Measurements from ENCODE around the gene TLK2.

Gene TLK2

DNA sequence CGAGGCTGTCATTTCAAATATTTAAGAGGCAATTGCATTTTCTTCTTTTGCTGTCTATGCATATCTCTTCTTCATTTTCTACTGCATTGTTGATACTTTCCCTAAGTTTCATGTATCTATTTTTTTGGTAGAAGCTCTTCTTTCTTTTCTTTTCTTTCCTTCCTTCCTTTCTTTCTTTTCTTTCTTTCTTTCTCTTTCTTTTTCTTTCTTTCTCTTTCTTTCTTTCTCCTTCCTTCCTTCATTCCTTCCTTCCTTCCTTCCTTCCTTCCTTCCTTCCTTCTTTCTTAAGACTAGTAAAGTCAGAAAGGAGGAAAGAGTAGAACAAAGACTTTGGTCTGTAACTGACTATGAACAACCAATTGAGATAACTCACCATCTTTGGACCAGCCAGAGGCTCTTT lies 182.7 kb downstream of the TLK2 start:
- no peak for DNase-seq (ENCODE audit: low read depth)
- no peak overlapping the region for H3K4me3 ChIP-seq (ENCODE audit: control insufficient read depth, low read depth, low read length)
- TF ChIP-seq, protein P1, sequence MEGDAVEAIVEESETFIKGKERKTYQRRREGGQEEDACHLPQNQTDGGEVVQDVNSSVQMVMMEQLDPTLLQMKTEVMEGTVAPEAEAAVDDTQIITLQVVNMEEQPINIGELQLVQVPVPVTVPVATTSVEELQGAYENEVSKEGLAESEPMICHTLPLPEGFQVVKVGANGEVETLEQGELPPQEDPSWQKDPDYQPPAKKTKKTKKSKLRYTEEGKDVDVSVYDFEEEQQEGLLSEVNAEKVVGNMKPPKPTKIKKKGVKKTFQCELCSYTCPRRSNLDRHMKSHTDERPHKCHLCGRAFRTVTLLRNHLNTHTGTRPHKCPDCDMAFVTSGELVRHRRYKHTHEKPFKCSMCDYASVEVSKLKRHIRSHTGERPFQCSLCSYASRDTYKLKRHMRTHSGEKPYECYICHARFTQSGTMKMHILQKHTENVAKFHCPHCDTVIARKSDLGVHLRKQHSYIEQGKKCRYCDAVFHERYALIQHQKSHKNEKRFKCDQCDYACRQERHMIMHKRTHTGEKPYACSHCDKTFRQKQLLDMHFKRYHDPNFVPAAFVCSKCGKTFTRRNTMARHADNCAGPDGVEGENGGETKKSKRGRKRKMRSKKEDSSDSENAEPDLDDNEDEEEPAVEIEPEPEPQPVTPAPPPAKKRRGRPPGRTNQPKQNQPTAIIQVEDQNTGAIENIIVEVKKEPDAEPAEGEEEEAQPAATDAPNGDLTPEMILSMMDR (IDR thresholded peaks at IDR 0.05; ENCODE audit: control insufficient read depth, insufficient read depth, low read depth, low read length, missing control alignments) = no peak

DNA sequence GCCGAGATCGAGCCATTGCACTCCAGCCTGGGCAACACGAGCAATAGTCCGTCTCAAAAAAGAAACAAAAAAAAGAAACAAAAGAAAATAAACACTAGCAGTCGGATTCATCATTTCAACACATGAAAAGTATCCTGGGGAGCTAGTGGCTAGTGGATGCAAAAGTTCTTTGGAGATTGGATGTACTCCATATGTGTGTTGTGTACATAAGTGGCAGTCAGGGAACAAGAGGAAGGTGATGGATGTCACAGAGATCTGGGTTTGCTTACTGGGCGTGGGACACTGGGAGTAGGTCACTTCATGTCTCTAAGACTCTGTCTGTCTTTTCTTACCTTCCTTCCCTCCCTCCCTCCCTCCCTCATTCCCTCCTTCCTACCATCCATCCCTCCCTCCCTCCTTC lies 184.2 kb downstream of the TLK2 start:
- H3K4me3 ChIP-seq (ENCODE audit: control insufficient read depth, low read depth, low read length) = no peak overlapping the region
- TF ChIP-seq, protein P1 (IDR thresholded peaks at IDR 0.05; ENCODE audit: control insufficient read depth, insufficient read depth, low read depth, low read length, missing control alignments) = no peak
- DNase-seq (ENCODE audit: low read depth) = no peak
